Osteocyte (in vitro differentiated cells): ENCODE data around the gene NOC3L. TPM values are rescaled to one million over a fixed set of nuclear protein-coding genes. Genes with fewer than 3 reads are reported as not detected.

Source experiments
- DNase-seq: peaks from one replicate; pipeline ENCODE4 v3.0.0; 2021; ENCODE audit warnings: mixed read lengths; ENCODE audit not compliant: unreplicated experiment; ENCODE audit errors: extremely low spot score
- H3K27ac Mint-ChIP-seq: one replicate; pipeline ENCODE4 v1.8.0; 2021; ENCODE audit warnings: mild to moderate bottlenecking, mixed read lengths; ENCODE audit not compliant: unreplicated experiment
- H3K27me3 Mint-ChIP-seq: one replicate; pipeline ENCODE4 v1.8.0; 2021; ENCODE audit warnings: mixed read lengths; ENCODE audit not compliant: unreplicated experiment
- H3K36me3 Mint-ChIP-seq: one replicate; pipeline ENCODE4 v1.8.0; 2021; ENCODE audit warnings: mixed read lengths; ENCODE audit not compliant: unreplicated experiment
- H3K4me1 Mint-ChIP-seq: one replicate; pipeline ENCODE4 v1.8.0; 2021; ENCODE audit warnings: mixed read lengths; ENCODE audit not compliant: unreplicated experiment
- H3K4me3 Mint-ChIP-seq: one replicate; pipeline ENCODE4 v1.8.0; 2021; ENCODE audit warnings: mild to moderate bottlenecking, moderate library complexity, mixed read lengths; ENCODE audit not compliant: unreplicated experiment
- H3K9me3 Mint-ChIP-seq: one replicate; pipeline ENCODE4 v1.8.0; 2021; ENCODE audit warnings: mixed read lengths; ENCODE audit not compliant: unreplicated experiment
- CTCF ChIP-seq: fragments of 200-600 bp; sonication (generic); IDR thresholded peaks from 2 replicates; pipeline ENCODE4 v1.5.0; 2021; ENCODE audit warnings: antibody characterized with exemption, mild to moderate bottlenecking, moderate library complexity
- long read RNA-seq: library from polyadenylated mRNA; unstranded; transcript quantifications from one replicate; pipeline ENCODE4 v2.0.0, GENCODE V29; 2021
- total RNA-seq: library from RNA; stranded (reverse); gene quantifications from 2 replicates; pipeline ENCODE4 v1.2.1, GENCODE V29; 2021

Gene NOC3L, protein sequence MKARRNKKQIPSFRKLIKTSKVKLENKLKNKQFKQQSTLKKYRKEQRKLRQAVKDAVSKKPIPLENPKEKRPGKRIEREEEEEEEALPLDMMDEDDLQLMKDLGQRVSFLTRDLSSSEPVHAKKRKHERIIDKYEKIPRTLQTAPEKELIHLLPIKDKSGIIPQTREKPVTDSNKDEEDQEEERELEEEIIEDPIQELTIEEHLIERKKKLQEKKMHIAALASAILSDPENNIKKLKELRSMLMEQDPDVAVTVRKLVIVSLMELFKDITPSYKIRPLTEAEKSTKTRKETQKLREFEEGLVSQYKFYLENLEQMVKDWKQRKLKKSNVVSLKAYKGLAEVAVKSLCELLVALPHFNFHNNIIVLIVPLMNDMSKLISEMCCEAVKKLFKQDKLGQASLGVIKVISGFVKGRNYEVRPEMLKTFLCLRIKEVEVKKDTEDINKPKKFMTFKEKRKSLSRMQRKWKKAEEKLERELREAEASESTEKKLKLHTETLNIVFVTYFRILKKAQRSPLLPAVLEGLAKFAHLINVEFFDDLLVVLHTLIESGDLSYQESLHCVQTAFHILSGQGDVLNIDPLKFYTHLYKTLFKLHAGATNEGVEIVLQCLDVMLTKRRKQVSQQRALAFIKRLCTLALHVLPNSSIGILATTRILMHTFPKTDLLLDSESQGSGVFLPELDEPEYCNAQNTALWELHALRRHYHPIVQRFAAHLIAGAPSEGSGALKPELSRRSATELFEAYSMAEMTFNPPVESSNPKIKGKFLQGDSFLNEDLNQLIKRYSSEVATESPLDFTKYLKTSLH
- 15.3 and 15.5 TPM in 2 replicates for total RNA-seq
- long read RNA-seq, transcript NOC3L-201 (21 exons, 3,455 nt) = major isoform, 13 of 36 reads
- long read RNA-seq, partial matches to known transcripts = 20 of 36 reads
- long read RNA-seq, other reads (novel, unspliced or antisense) = 3 of 36 reads

GRCh38 chr10:94362360-94363250 lies at the start of gene NOC3L:
TSS of gene NOC3L (minus strand) at chr10:94362939. CDS start at chr10:94362838, 101 bp downstream.
- Mint-ChIP-seq H3K27me3 (peaks cover 4% of the 10 kb centered on the region), H3K4me1 (peaks cover 39% of the 10 kb centered on the region), H3K27ac (peak within 1 kb of the TSS; percentile 92), H3K36me3 (peaks cover 7% of the 10 kb centered on the region), H3K9me3 (no peaks in the 10 kb centered on the region), H3K4me3 (peak within 1 kb of the TSS; percentile 90)
- TF ChIP-seq CTCF = peak; percentile 98
- DNase-seq = peak; percentile 98

GRCh38 chr10:94412449-94412848 lies 49.7 kb upstream of the NOC3L start:
- Mint-ChIP-seq H3K36me3 (peaks cover 2% of the 10 kb centered on the region), H3K27me3 (no peaks in the 10 kb centered on the region), H3K9me3 (no peaks in the 10 kb centered on the region), H3K27ac (peak overlapping the region; percentile 74), H3K4me1 (peaks cover 70% of the 10 kb centered on the region), H3K4me3 (peak overlapping the region; percentile 48)
- no peak for DNase-seq
- TF ChIP-seq CTCF = no peak

DNA sequence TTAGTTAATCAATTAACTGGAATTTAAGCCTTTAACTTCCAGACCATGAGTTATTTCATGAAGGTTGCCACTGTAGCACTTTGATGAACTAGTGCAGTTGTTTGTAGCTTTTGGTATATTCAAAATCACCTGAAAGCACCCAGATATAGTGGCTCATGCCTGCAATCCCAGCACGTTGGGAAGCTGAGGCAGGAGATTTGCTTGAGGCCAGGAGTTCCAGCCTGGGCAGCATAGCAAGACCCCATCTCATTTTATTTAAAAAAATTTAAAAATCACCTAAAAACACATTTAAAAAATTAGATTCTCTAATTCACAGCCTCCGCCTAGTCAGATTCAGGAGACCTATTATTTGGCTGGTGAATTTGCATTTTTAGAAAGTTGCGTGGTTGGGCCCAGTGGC lies 48.6 kb upstream of the NOC3L start:
- Mint-ChIP-seq H3K36me3 (peaks cover 2% of the 10 kb centered on the region), H3K27ac (peak overlapping the region; percentile 66), H3K9me3 (no peaks in the 10 kb centered on the region), H3K27me3 (no peaks in the 10 kb centered on the region), H3K4me1 (peaks cover 71% of the 10 kb centered on the region), H3K4me3 (no peak overlapping the region)
- no peak for TF ChIP-seq CTCF
- no peak for DNase-seq

GRCh38 chr10:94409021-94409657 lies 46.4 kb upstream of the NOC3L start:
- H3K27ac Mint-ChIP-seq = no peak overlapping the region
- H3K27me3 Mint-ChIP-seq = no peaks in the 10 kb centered on the region
- H3K36me3 Mint-ChIP-seq = peaks cover 2% of the 10 kb centered on the region
- no peak for TF ChIP-seq CTCF
- no peak overlapping the region for H3K4me3 Mint-ChIP-seq
- H3K9me3 Mint-ChIP-seq = no peaks in the 10 kb centered on the region
- DNase-seq = no peak
- peaks cover 86% of the 10 kb centered on the region for H3K4me1 Mint-ChIP-seq
